Fibroblast of lung (primary cell): ENCODE data around the gene GLO1.
A peak's percentile ranks its signal among the peaks of the same experiment; 100 is the strongest.

Experiments used
- CTCF ChIP-seq, 2 donors: IDR thresholded peaks in 1 of 2; conservative IDR thresholded peaks in 1 of 2; 1 replicate in 1 of 2; 2 replicates in 1 of 2; pipeline ENCODE4 v1.5.1; 2011 to 2012; ENCODE audit warnings: low read length in 2 of 2, control low read depth in 1 of 2, inconsistent platforms in 1 of 2, low read depth in 1 of 2, mild to moderate bottlenecking in 1 of 2
- EZH2 ChIP-seq: IDR thresholded peaks from 2 replicates; pipeline ENCODE4 v1.5.1; 2012; ENCODE audit warnings: low read length, control low read depth, mild to moderate bottlenecking; ENCODE audit errors: missing control alignments

- TF ChIP-seq EZH2 (peak; percentile 50), CTCF (conservative IDR thresholded peaks at IDR 0.05 in 1 of 2, IDR thresholded peaks at IDR 0.05 in 1 of 2; ENCODE audit: low read depth in 1 of 2, low read length in 2 of 2) (no peak)
These were observed 12.2 kb upstream of the GLO1 start, which contains the start of gene DNAH8 for GRCh38 chr6:38715016-38715689.
